ENCODE data around the gene ADARB2.
"Not testable (repeated sequence)": the region's sequence is repeated elsewhere in the genome, so short reads cannot be mapped to it uniquely, and the experiment has no call there.

The ADARB2 gene

GRCh38 chr10:1474376-1475097 is 262.8 kb downstream of the ADARB2 start:
- DNase-seq (ENCODE audit: low read depth in 2 of 2, low spot score in 1 of 2): no peak

- DNase-seq (ENCODE audit: low read depth in 2 of 2, low spot score in 1 of 2): no peak
These were observed 263.5 kb downstream of the ADARB2 start for GRCh38 chr10:1473874-1474273.

GRCh38 chr10:1472178-1472958 is 265.0 kb downstream of the ADARB2 start:
- DNase-seq (ENCODE audit: low read depth in 2 of 2, low spot score in 1 of 2): no peak

- DNase-seq (ENCODE audit: low read depth in 2 of 2, low spot score in 1 of 2): no peak
These were observed 268.5 kb downstream of the ADARB2 start for GRCh38 chr10:1468811-1469210.

GRCh38 chr10:1467334-1468076 is 269.8 kb downstream of the ADARB2 start:
- DNase-seq (ENCODE audit: low read depth in 2 of 2, low spot score in 1 of 2): no peak

- no peak for DNase-seq (ENCODE audit: low read depth in 2 of 2, low spot score in 1 of 2)
These were observed 271.1 kb downstream of the ADARB2 start for GRCh38 chr10:1465993-1466764.

GRCh38 chr10:1465418-1465911 is 271.9 kb downstream of the ADARB2 start:
- DNase-seq (ENCODE audit: low read depth in 2 of 2, low spot score in 1 of 2): no peak

- DNase-seq (ENCODE audit: low read depth in 2 of 2, low spot score in 1 of 2): no peak
These were observed 272.4 kb downstream of the ADARB2 start for GRCh38 chr10:1464881-1465417.

GRCh38 chr10:1463971-1464370 is 273.4 kb downstream of the ADARB2 start:
- DNase-seq (ENCODE audit: low read depth in 2 of 2, low spot score in 1 of 2): not testable (repeated sequence)

GRCh38 chr10:1462994-1463633 is 274.2 kb downstream of the ADARB2 start:
- DNase-seq (ENCODE audit: low read depth in 2 of 2, low spot score in 1 of 2): no peak

GRCh38 chr10:1462521-1462920 is 274.8 kb downstream of the ADARB2 start:
- no peak for DNase-seq (ENCODE audit: low read depth in 2 of 2, low spot score in 1 of 2)

- no peak for DNase-seq (ENCODE audit: low read depth in 2 of 2, low spot score in 1 of 2)
These were observed 275.3 kb downstream of the ADARB2 start for GRCh38 chr10:1462032-1462431.

- DNase-seq (ENCODE audit: low read depth in 2 of 2, low spot score in 1 of 2): no peak
These were observed 276.3 kb downstream of the ADARB2 start for GRCh38 chr10:1461016-1461415.

- DNase-seq (ENCODE audit: low read depth in 2 of 2, low spot score in 1 of 2): not testable (repeated sequence)
These were observed 277.7 kb downstream of the ADARB2 start for GRCh38 chr10:1459664-1460063.

GRCh38 chr10:1454951-1455350 is 282.4 kb downstream of the ADARB2 start:
- DNase-seq (ENCODE audit: low read depth in 2 of 2, low spot score in 1 of 2): no peak

GRCh38 chr10:1454428-1454827 is 282.9 kb downstream of the ADARB2 start:
- DNase-seq (ENCODE audit: low read depth in 2 of 2, low spot score in 1 of 2): no peak

GRCh38 chr10:1452777-1453176 is 284.5 kb downstream of the ADARB2 start:
- DNase-seq (ENCODE audit: low read depth in 2 of 2, low spot score in 1 of 2): no peak

- no peak for DNase-seq (ENCODE audit: low read depth in 2 of 2, low spot score in 1 of 2)
These were observed 285.4 kb downstream of the ADARB2 start for GRCh38 chr10:1451941-1452340.

- DNase-seq (ENCODE audit: low read depth in 2 of 2, low spot score in 1 of 2): no peak
These were observed 285.9 kb downstream of the ADARB2 start for GRCh38 chr10:1451362-1451888.
